CD14-positive monocyte (primary cell): ENCODE data around the gene SLC28A1. TPM values are rescaled to one million over a fixed set of nuclear protein-coding genes. Genes with fewer than 3 reads are reported as not detected.

ENCODE experiments used
- DNase-seq, 3 donors: peaks; one replicate each; pipeline ENCODE4 v3.0.0-alpha.2; 2011 to 2022
- H2AFZ ChIP-seq: 2 replicates; pipeline ENCODE4 v1.6.0; 2012; ENCODE audit warnings: mild to moderate bottlenecking, low read depth, low read length, inconsistent platforms; ENCODE audit not compliant: insufficient read depth, poor library complexity, severe bottlenecking
- H3K27ac ChIP-seq, 2 donors: 1 replicate in 1 of 2; 2 replicates in 1 of 2; pipeline ENCODE4 v1.5.1; 2012 to 2013; ENCODE audit warnings: low read length in 2 of 2, control low read depth in 1 of 2, inconsistent platforms in 1 of 2, low read depth in 1 of 2, mild to moderate bottlenecking in 1 of 2
- H3K27me3 ChIP-seq, 2 donors: one replicate each; pipeline versions ENCODE4 v1.6.0 to v1.6.1; 2011 to 2013; ENCODE audit warnings: low read length in 2 of 2; ENCODE audit not compliant: control insufficient read depth in 2 of 2, insufficient read depth in 2 of 2
- H3K36me3 ChIP-seq, 2 donors: replicated peaks in 1 of 2; 1 replicate in 1 of 2; 2 replicates in 1 of 2; pipeline versions ENCODE4 v1.5.1 to v1.6.1; 2012 to 2013; ENCODE audit warnings: low read length in 2 of 2, control low read depth in 1 of 2, inconsistent platforms in 1 of 2, mild to moderate bottlenecking in 1 of 2; ENCODE audit not compliant: insufficient read depth in 2 of 2, control insufficient read depth in 1 of 2
- H3K4me1 ChIP-seq, 2 donors: 1 replicate in 1 of 2; 2 replicates in 1 of 2; pipeline versions ENCODE4 v1.5.1 to v1.6.1; 2012 to 2013; ENCODE audit warnings: low read length in 2 of 2, control low read depth in 1 of 2, inconsistent platforms in 1 of 2, mild to moderate bottlenecking in 1 of 2, moderate library complexity in 1 of 2; ENCODE audit not compliant: insufficient read depth in 2 of 2, control insufficient read depth in 1 of 2
- H3K4me2 ChIP-seq: replicated peaks from 2 replicates; pipeline ENCODE3; 2012; ENCODE audit warnings: low read length, moderate library complexity, mild to moderate bottlenecking; ENCODE audit not compliant: poor library complexity, severe bottlenecking; ENCODE audit errors: extremely low read depth
- H3K4me3 ChIP-seq, 3 experiments: fragments of 200-600 bp in 1 of 3; sonication (generic) in 1 of 3; replicated peaks in 1 of 3; 1 replicate in 2 of 3; 2 replicates in 1 of 3; pipeline ENCODE4 v1.5.1; 2011 to 2013; ENCODE audit warnings: low read length in 3 of 3, mild to moderate bottlenecking in 3 of 3, control low read depth in 2 of 3, low read depth in 2 of 3, inconsistent platforms in 1 of 3, moderate library complexity in 1 of 3
- H3K79me2 ChIP-seq: 2 replicates; pipeline ENCODE4 v1.6.0; 2012; ENCODE audit warnings: mild to moderate bottlenecking, control low read depth, inconsistent platforms, low read length, moderate library complexity; ENCODE audit not compliant: insufficient read depth
- H3K9ac ChIP-seq: 2 replicates; pipeline ENCODE4 v1.6.0; 2017; ENCODE audit warnings: low read length, mild to moderate bottlenecking; ENCODE audit not compliant: insufficient read depth, poor library complexity, severe bottlenecking
- H3K9me3 ChIP-seq, 2 donors: replicated peaks in 1 of 2; 1 replicate in 1 of 2; 2 replicates in 1 of 2; pipeline versions ENCODE4 v1.5.1 to v1.6.1; 2012 to 2013; ENCODE audit warnings: low read length in 2 of 2, control low read depth in 1 of 2; ENCODE audit not compliant: control insufficient read depth in 1 of 2, insufficient read depth in 1 of 2
- H4K20me1 ChIP-seq: 2 replicates; pipeline ENCODE4 v1.6.0; 2012; ENCODE audit warnings: mild to moderate bottlenecking, low read length, control low read depth, moderate library complexity; ENCODE audit not compliant: insufficient read depth
- H3K27ac Mint-ChIP-seq, 7 donors: one replicate each; pipeline ENCODE4 v1.8.0; 2020; ENCODE audit warnings: mild to moderate bottlenecking in 7 of 7, mixed read lengths in 7 of 7, moderate library complexity in 6 of 7, inconsistent platforms in 2 of 7
- H3K27me3 Mint-ChIP-seq, 3 donors: one replicate each; pipeline ENCODE4 v1.8.0; 2021 to 2022; ENCODE audit warnings: low read depth in 3 of 3, mild to moderate bottlenecking in 3 of 3, mixed read lengths in 3 of 3, moderate library complexity in 3 of 3, inconsistent platforms in 1 of 3
- H3K36me3 Mint-ChIP-seq, 2 donors: one replicate each; pipeline ENCODE4 v1.8.0; 2020; ENCODE audit warnings: mixed read lengths in 2 of 2, inconsistent platforms in 1 of 2, mild to moderate bottlenecking in 1 of 2
- H3K4me1 Mint-ChIP-seq: one replicate; pipeline ENCODE4 v1.8.0; 2020; ENCODE audit warnings: mild to moderate bottlenecking, mixed read lengths
- H3K4me3 Mint-ChIP-seq, 2 donors: one replicate each; pipeline ENCODE4 v1.8.0; 2020; ENCODE audit warnings: mild to moderate bottlenecking in 2 of 2, mixed read lengths in 2 of 2, moderate library complexity in 1 of 2
- H3K9me3 Mint-ChIP-seq, 7 donors: one replicate each; pipeline ENCODE4 v1.8.0; 2020 to 2022; ENCODE audit warnings: mixed read lengths in 7 of 7, mild to moderate bottlenecking in 6 of 7, moderate library complexity in 6 of 7, inconsistent platforms in 2 of 7
- CTCF ChIP-seq: fragments of 200-600 bp; IDR thresholded peaks from one replicate; pipeline ENCODE4 v1.8.0; 2022; ENCODE audit warnings: antibody characterized with exemption, mild to moderate bottlenecking
- WGBS: methylation state at CpG from one replicate; pipeline ENCODE4 v1.1.5; 2013; ENCODE audit warnings: missing lambda C conversion rate; ENCODE audit not compliant: insufficient coverage; 5-methylcytosine and 5-hydroxymethylcytosine counted together
- intact Hi-C, 2 donors: fragments of 100-400 bp; cut with micrococcal nuclease; formaldehyde crosslinking; loops; one replicate each; pipeline versions ENCODE4 v1.15.0 to v1.15.1; 2023
- polyA plus RNA-seq, 3 donors: library from polyadenylated mRNA; depleted of rRNA in 1 of 3; unstranded in 2 of 3; stranded (reverse) in 1 of 3; fragments of 300-500 nt in 2 of 3; fragments of >200 nt in 1 of 3; fragmentation: Illumina TruSeq in 2 of 3; gene quantifications; 1 replicate in 2 of 3; 2 replicates in 1 of 3; pipeline ENCODE4 v1.2.3, GENCODE V29; 2012 to 2021

Gene SLC28A1
- polyA plus RNA-seq, 3 donors: not detected

GRCh38 chr15:84962955-84963354 is 78.5 kb downstream of the SLC28A1 start:
- H3K27me3 Mint-ChIP-seq: peaks cover 1 to 6% (median 2%) of the 10 kb centered on the region in 3 donors
- peaks cover 11 to 30% (median 24%) of the 10 kb centered on the region in 7 donors for H3K9me3 Mint-ChIP-seq
- intact Hi-C loops: no loop called here
- WGBS: 90% methylated on average over 2 of the region's 3 CpGs
- no peaks in the 10 kb centered on the region for H3K36me3 Mint-ChIP-seq
- no peak for DNase-seq
- Histone ChIP-seq H3K4me3 (no peak overlapping the region), H3K9ac (no peak overlapping the region), H4K20me1 (no peaks in the 10 kb centered on the region), H2AFZ (no peak overlapping the region), H3K9me3 (peaks cover 13 to 25% of the 10 kb centered on the region in 2 donors), H3K36me3 (no peaks in the 10 kb centered on the region), H3K27me3 (no peaks in the 10 kb centered on the region), H3K4me1 (peaks cover 16 to 23% of the 10 kb centered on the region in 2 donors), H3K27ac (no peak overlapping the region), H3K79me2 (no peaks in the 10 kb centered on the region), H3K4me2 (no peak overlapping the region)
- TF ChIP-seq CTCF: no peak
- H3K4me1 Mint-ChIP-seq: peaks cover 23% of the 10 kb centered on the region
- H3K4me3 Mint-ChIP-seq: no peak overlapping the region
- H3K27ac Mint-ChIP-seq: no peak overlapping the region

GRCh38 chr15:84967380-84967779 is 82.9 kb downstream of the SLC28A1 start:
- no peak overlapping the region for H2AFZ ChIP-seq

More at GRCh38 chr15:84967380-84967779, 82.9 kb downstream of the SLC28A1 start:
- no peaks in the 10 kb centered on the region for H3K27me3 ChIP-seq
- H3K4me3 ChIP-seq: no peak overlapping the region
- DNase-seq: no peak
- H3K27ac ChIP-seq: no peak overlapping the region
- peaks cover 13 to 25% of the 10 kb centered on the region in 2 donors for H3K9me3 ChIP-seq
- H3K79me2 ChIP-seq: no peaks in the 10 kb centered on the region
- Mint-ChIP-seq H3K4me1 (peaks cover 7% of the 10 kb centered on the region), H3K36me3 (no peaks in the 10 kb centered on the region), H3K4me3 (no peak overlapping the region), H3K9me3 (peaks cover 11 to 33% (median 26%) of the 10 kb centered on the region in 7 donors), H3K27ac (no peak overlapping the region), H3K27me3 (peaks cover 4 to 5% (median 4%) of the 10 kb centered on the region in 3 donors)
- intact Hi-C loops: no loop called here
- peaks cover 5% of the 10 kb centered on the region in 2 donors for H3K4me1 ChIP-seq
- H4K20me1 ChIP-seq: no peaks in the 10 kb centered on the region
- H3K36me3 ChIP-seq: no peaks in the 10 kb centered on the region
- H3K4me2 ChIP-seq: no peak overlapping the region
- WGBS: 38% methylated on average over 3 of the region's 3 CpGs
- H3K9ac ChIP-seq: no peak overlapping the region
- TF ChIP-seq CTCF: no peak
